GM18870 (cell line): ENCODE results near the gene RXRG.

Experiments used
- ATAC-seq: cut with Tn5 transposase; IDR thresholded peaks from one replicate; pipeline ENCODE4 v1.9.1; 2021; ENCODE audit warnings: moderate library complexity; ENCODE audit not compliant: unreplicated experiment

RXRG gene

DNA sequence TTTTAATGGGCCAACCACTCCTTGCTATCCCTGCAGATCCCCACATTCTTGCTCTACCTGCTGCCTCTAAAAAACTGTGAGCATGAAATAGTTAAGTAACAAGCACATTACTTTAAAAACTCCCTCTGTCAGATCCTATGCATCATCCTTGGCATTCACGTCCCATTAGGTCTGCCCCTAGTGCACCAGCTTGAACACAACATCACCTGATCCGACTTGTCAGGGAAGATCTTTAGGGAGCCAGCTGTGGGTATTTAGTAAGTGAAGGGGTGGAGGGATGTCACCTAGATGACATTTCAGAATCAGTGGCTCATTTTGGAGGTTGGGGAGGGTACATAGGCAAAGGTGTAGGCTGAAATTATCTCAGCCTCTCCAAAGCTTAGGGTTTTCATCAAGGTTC, 33.5 kb downstream of the RXRG start:
- no peak for ATAC-seq

DNA sequence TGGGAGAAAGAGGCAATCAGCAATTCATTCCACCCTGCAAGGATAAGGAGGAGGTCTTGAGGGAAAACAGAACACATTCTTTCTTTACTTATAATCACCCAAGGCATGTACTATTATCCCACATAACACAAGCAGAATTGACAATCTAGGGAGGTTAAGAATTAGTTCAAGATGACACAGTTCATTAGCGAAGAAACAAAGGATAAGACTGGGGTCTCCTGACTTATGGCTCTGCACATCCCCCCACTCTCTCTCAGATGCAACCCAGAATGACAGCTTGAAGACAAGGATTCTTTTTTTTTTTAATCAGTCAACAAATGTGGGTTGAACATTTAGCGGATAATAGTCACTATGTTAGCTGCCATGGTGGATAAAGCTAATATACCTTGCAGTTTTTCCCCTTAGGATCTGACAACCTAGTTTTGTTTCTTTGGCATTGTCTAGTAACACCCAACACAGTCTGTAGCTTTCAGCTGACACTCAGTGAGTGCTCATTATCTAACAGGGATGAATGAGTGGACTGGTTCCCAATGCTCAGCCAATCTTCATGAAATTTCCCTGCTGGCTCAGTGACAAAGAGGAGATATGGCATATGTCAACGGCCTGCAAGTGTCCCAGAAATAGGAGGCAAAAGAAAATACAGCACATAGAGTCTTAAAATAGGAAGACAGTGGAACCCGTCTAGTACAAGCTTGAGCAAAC, 35.1 kb downstream of the RXRG start:
- no peak for ATAC-seq

- peak; percentile 43 for ATAC-seq
Observed at GRCh38 chr1:165408518-165408917, 36.4 kb downstream of the RXRG start.

- ATAC-seq: no peak
Observed at GRCh38 chr1:165407398-165407797, 37.5 kb downstream of the RXRG start.

- peak; percentile 53 for ATAC-seq
Observed at GRCh38 chr1:165403835-165404482, 41.0 kb downstream of the RXRG start.

DNA sequence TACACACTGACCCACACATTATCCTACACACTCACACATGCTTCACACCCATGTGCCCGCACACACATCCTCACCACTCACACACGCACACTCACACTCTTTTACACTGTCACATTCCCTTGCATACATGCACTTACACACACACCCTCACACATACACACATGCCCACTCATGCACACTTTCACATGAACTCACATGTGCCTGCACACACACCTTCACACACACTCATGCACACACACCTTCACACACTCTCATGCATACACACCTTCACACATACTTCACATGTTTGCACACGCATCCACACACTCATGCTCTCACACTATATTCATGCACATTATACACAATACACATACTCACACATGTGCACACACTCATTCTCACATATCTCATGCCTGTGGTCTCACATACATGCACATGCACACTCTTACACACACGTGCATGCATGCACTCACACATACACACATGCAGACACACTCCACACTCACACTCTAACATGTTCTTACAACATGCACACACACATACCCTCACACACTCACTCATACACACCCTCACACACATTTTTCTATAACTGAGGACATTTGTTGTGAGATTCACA, 42.3 kb downstream of the RXRG start:
- ATAC-seq: no peak

- no peak for ATAC-seq
Observed at GRCh38 chr1:165397944-165398343, 47.0 kb downstream of the RXRG start.

DNA sequence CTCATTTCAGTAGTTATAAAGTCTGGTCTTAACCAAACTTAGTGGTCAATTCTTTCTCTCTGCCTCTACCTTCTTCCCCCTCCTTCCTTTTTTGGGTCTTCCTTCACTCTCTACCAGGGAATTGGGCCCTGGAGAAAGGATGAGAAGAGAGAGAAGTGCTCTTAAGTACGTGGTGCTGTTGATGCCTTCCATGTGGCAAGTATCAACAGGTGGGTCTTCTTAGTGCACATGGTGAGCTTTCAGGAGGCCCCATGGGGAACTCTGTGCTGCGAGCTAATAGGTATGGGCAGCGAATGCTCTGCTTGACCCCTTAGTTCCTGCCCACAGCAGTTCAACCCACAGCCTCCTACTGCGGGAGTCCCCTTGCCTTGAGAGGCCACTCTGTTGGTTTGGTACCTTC, 49.0 kb downstream of the RXRG start:
- no peak for ATAC-seq

GRCh38 chr1:165395478-165395877, 49.4 kb downstream of the RXRG start:
- no peak for ATAC-seq

DNA sequence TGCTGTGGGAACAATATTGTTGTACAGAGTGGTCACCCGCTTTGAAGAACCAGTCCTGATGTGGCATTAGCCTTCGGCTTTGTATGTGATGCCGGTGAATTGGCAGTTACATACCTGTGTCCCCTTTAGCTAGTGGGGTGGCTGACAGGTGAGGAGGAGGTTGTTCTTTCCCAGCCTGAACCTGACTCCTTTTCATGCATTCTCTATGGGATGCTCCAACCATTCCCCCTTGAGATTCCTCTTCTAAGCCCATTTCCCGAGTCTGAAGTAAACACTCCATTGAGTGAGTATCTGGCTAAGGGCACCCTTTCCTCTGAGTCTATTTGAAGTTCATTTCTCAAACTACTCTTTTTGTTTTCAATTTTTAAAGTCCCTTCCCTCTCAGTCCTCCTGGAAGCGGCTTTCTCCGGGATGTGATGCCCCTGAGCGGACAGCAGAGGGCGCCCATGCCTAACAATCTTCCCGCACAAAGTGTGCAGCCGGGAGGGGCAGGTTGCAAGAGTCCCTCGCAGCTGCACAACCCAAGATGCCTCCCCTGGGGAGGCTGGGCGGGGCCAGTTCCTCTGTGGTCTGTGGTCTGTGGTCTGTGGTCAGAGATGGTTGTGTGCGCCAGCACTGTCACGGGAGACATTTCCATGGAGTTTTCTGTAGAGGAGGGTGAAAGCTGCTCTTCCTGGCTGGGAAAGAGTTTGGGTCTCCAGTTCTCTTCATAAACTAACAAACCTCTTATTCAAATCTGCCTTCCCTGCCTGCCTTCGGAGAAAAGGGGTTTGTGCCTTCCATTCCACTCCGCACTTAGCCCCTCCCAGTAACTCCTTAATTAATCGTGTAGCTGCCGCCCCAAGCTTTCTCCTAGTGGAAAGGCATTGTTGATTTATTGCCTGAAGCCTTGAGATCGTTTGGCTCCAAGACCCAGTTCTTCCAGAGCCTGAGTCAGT, 52.0 kb downstream of the RXRG start:
- peak; percentile 90 for ATAC-seq

GRCh38 chr1:165389609-165390008, 55.3 kb downstream of the RXRG start:
- no peak for ATAC-seq

DNA sequence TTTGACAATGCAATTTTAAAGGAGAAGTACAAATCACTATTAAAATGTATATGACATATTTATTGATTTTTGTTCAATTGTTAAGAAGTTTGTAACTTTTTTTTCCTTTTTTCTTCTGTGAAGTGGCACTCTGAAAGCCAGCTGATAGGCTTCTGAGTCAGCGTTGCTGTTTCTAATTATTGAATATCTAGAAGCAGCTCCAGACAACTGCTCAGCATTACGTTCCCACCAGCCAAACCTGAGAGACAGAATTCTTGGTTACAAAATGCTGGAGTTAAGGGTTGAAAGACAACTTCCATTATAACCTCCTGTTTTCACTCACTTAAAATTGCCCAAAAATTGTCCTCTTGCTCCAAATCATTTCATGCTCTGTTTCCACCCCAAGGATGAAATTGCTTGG, 57.0 kb downstream of the RXRG start:
- ATAC-seq: no peak

- no peak for ATAC-seq
Observed at GRCh38 chr1:165387505-165387904, 57.4 kb downstream of the RXRG start.

GRCh38 chr1:165383599-165384405, 61.1 kb downstream of the RXRG start:
- ATAC-seq: no peak

- no peak for ATAC-seq
Observed at GRCh38 chr1:165383067-165383466, 61.9 kb downstream of the RXRG start.

- no peak for ATAC-seq
Observed at GRCh38 chr1:165381745-165382505, 63.0 kb downstream of the RXRG start.

DNA sequence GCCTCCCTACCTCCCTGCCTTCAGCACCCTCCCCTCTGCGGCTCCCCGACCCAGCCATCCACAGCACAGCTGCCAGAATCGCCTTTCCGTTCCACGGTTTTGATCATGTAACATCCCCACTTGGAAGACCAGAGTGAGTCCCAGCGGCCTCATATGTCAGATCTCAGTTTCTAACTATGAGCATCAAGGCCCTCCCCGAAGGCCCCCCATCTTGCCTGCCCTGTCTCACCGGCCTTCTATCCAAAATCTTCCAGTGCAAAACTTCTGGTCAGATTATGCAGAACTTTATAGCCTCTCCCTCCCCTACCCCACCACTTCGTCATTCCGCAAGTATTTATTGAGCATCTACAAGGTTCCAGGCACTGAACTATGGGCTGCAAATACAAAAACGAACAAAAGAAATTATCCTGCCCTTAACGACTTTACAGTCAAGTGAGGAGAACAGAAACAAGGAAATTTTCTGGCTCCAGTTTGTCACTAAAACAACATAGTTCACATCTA, 68.1 kb downstream of the RXRG start:
- no peak for ATAC-seq

DNA sequence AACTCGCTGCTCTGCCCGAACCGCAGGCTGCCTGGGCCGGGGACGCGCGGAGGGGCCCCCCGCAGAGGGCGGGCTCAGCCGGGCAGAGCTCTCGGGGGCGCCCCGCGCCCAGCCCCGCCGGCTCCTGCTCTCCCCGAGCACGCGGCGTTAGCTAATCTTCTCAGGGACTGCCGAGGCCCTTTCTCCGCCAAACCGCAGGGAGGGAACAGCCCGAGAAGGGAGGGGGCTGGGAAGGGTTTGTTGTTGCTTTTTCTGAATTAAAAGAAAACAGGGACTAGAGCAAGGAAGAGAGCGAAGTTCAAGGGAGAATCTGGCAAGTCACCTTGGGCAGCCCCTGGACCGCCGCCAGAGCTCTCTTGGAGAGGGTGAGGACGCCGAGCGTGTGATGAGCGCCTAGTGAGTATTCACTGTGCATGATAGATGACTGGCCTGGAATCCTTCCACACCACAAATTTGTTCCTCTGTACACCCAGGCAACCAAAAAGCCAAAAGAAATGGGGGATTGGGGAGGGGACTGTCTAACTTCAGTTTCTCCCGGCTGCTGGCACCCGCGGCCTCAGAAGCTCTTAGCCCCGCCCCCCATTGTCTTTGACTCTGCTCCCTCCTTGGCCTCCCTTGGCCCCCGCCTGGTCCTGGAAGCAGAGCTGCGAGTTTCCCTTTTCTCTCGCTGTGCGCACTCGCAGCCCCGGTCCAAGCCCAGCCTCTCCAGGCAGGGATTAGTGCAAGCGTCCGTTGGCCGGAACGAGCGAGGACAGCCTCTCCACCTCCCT, 68.7 kb downstream of the RXRG start:
- ATAC-seq: no peak

GRCh38 chr1:165375623-165376022, 69.3 kb downstream of the RXRG start:
- ATAC-seq: no peak
